Stomach (tissue), 9 donors: ENCODE results near the gene MYZAP. TPM values are rescaled to one million over a fixed set of nuclear protein-coding genes. Genes with fewer than 3 reads are reported as not detected.
A peak's percentile ranks its signal among the peaks of the same experiment; 100 is the strongest.

Experiments used
- DNase-seq, 2 donors: peaks; one replicate each; pipeline versions ENCODE4 v3.0.0 to v3.0.0-alpha.2; 2013 to 2019
- H3K27ac ChIP-seq, 5 donors: fragments of 200-600 bp in 4 of 5; sonication (generic) in 4 of 5; one replicate each; pipeline ENCODE4 v1.5.1; 2013 to 2019; ENCODE audit warnings: mild to moderate bottlenecking in 1 of 5, moderate library complexity in 1 of 5
- H3K27me3 ChIP-seq, 3 donors: fragments of 200-600 bp; sonication (generic); one replicate each; pipeline ENCODE4 v1.5.1; 2017 to 2019; ENCODE audit warnings: mixed run types in 1 of 3
- H3K36me3 ChIP-seq, 4 donors: fragments of 200-600 bp; sonication (generic); 1 replicate in 3 of 4; 2 replicates in 1 of 4; pipeline ENCODE4 v1.5.1; 2016 to 2019
- H3K4me1 ChIP-seq, 4 donors: fragments of 200-600 bp; sonication (generic); one replicate each; pipeline ENCODE4 v1.5.1; 2016 to 2019
- H3K4me3 ChIP-seq, 4 donors: fragments of 200-600 bp; sonication (generic) in 3 of 4; one replicate each; pipeline ENCODE4 v1.5.1; 2016 to 2019; ENCODE audit warnings: mild to moderate bottlenecking in 1 of 4
- H3K9me3 ChIP-seq, 4 donors: fragments of 200-600 bp; sonication (generic); one replicate each; pipeline ENCODE4 v1.5.1; 2016 to 2019
- CTCF ChIP-seq, 7 experiments: fragments of 450-650 bp in 4 of 7; fragments of 200-600 bp in 3 of 7; sonication (generic) in 3 of 7; IDR thresholded peaks; one replicate each; pipeline ENCODE4 v1.5.1; 2016 to 2019; ENCODE audit warnings: antibody characterized with exemption in 7 of 7, control low read depth in 2 of 7, mild to moderate bottlenecking in 1 of 7
- EP300 ChIP-seq: sonication (generic); formaldehyde crosslinking; IDR thresholded peaks from one replicate; pipeline ENCODE4 v1.6.1; 2017; ENCODE audit warnings: antibody characterized with exemption
- POLR2A ChIP-seq, 4 donors: fragments of 450-650 bp; IDR thresholded peaks; one replicate each; pipeline ENCODE4 v1.6.1; 2016; ENCODE audit warnings: antibody characterized with exemption in 4 of 4, control low read depth in 2 of 4, mild to moderate bottlenecking in 1 of 4, moderate library complexity in 1 of 4
- POLR2AphosphoS5 ChIP-seq, 3 donors: sonication (generic); formaldehyde crosslinking; IDR thresholded peaks; one replicate each; pipeline ENCODE4 v1.6.1; 2016; ENCODE audit warnings: antibody characterized with exemption in 3 of 3
- WGBS, 5 donors: extraction: QIAGEN DNeasy Blood & Tissue Kit in 3 of 5; methylation state at CpG; one replicate each; pipeline versions ENCODE4 v1.1.5 to v1.1.7; 2013 to 2018; 5-methylcytosine and 5-hydroxymethylcytosine counted together
- intact Hi-C: fragments of 100-400 bp; cut with DNase I; formaldehyde crosslinking; loops from one replicate; pipeline ENCODE4 v1.15.1; 2023; ENCODE audit warnings: low total_unique reads
- polyA plus RNA-seq, 3 donors: library from polyadenylated mRNA; stranded (reverse); fragments of 200-250 nt; gene quantifications; one replicate each; pipeline ENCODE4 v1.2.3, GENCODE V29; 2013
- total RNA-seq, 5 donors: library from RNA; depleted of rRNA; stranded (reverse); fragments of >200 nt; gene quantifications; one replicate each; pipeline versions ENCODE4 v1.1.0 to v1.2.3, GENCODE V29; 2014 to 2016
- donor health status: healthy with polysubstance abuse.
- donor health status: Bipolar disorder and iron deficiency.
- donor health status: healthy.

Gene MYZAP
- total and polyA plus RNA-seq, 8 donors = 9.4 to 59.8 (median 20.9) TPM; not detected in 1

GRCh38 chr15:57594479-57594878, 2.8 kb downstream of the MYZAP start:
- intact Hi-C loops = no loop called here
- H3K4me1 ChIP-seq = peaks cover 46 to 91% (median 74%) of the 10 kb centered on the region in 4 donors
- peaks cover 0 to 20% (median 0%) of the 10 kb centered on the region in 3 donors for H3K27me3 ChIP-seq

GRCh38 chr15:57595011-57595866, 3.5 kb downstream of the MYZAP start:
- Histone ChIP-seq H3K27ac (peak overlapping the region; percentile 75 to 88 (median 81)), H3K4me3 (no peak overlapping the region), H3K9me3 (no peaks in the 10 kb centered on the region), H3K36me3 (no peaks in the 10 kb centered on the region), H3K4me1 (peaks cover 47 to 91% (median 77%) of the 10 kb centered on the region in 4 donors), H3K27me3 (peaks cover 0 to 20% (median 0%) of the 10 kb centered on the region in 3 donors)
- DNase-seq = peak; percentile 71 to 77
- intact Hi-C loops = no loop called here
- TF ChIP-seq CTCF (IDR thresholded peaks at IDR 0.05) (no peak), POLR2AphosphoS5 (IDR thresholded peaks at IDR 0.05) (peak in 2 of 3 donors; percentile 57 to 71)
- WGBS, 5 donors = 31 to 48% (median 42%) methylated on average over 9 of the region's 9 CpGs

More at GRCh38 chr15:57594479-57594878, 2.8 kb downstream of the MYZAP start:
- no peak for DNase-seq
- peak overlapping the region in 1 of 4 donors; percentile 66 for H3K4me3 ChIP-seq
- WGBS, 5 donors = 72 to 83% (median 75%) methylated on average over 6 of the region's 6 CpGs
- H3K27ac ChIP-seq = peak overlapping the region; percentile 75 to 88 (median 76)
- H3K36me3 ChIP-seq = no peaks in the 10 kb centered on the region
- H3K9me3 ChIP-seq = no peaks in the 10 kb centered on the region
- no peak for TF ChIP-seq POLR2A (IDR thresholded peaks at IDR 0.05)
- TF ChIP-seq POLR2AphosphoS5 (IDR thresholded peaks at IDR 0.05) = no peak
- TF ChIP-seq CTCF (IDR thresholded peaks at IDR 0.05) = no peak
- no peak for TF ChIP-seq EP300

GRCh38 chr15:57596301-57596855, 4.7 kb downstream of the MYZAP start:
- DNase-seq = no peak
- no peaks in the 10 kb centered on the region for H3K36me3 ChIP-seq
- TF ChIP-seq CTCF (IDR thresholded peaks at IDR 0.05) (no peak), EP300 (no peak), POLR2AphosphoS5 (IDR thresholded peaks at IDR 0.05) (no peak), POLR2A (IDR thresholded peaks at IDR 0.05) (no peak)
- whole genome bisulfite sequencing, 5 donors = 81 to 93% (median 87%) methylated on average over 8 of the region's 8 CpGs
- no peaks in the 10 kb centered on the region for H3K9me3 ChIP-seq
- H3K4me3 ChIP-seq = no peak overlapping the region
- H3K27ac ChIP-seq = peak overlapping the region; percentile 75 to 88 (median 81)
- peaks cover 0 to 16% (median 0%) of the 10 kb centered on the region in 3 donors for H3K27me3 ChIP-seq
- intact Hi-C loops = no loop called here
- peaks cover 43 to 91% (median 74%) of the 10 kb centered on the region in 4 donors for H3K4me1 ChIP-seq

GRCh38 chr15:57596978-57597377, 5.3 kb downstream of the MYZAP start:
- Histone ChIP-seq H3K36me3 (no peaks in the 10 kb centered on the region), H3K27me3 (peaks cover 0 to 10% (median 0%) of the 10 kb centered on the region in 3 donors), H3K27ac (peak overlapping the region; percentile 75 to 88 (median 81)), H3K4me1 (peaks cover 42 to 95% (median 70%) of the 10 kb centered on the region in 4 donors), H3K9me3 (no peaks in the 10 kb centered on the region), H3K4me3 (no peak overlapping the region)
- TF ChIP-seq CTCF (IDR thresholded peaks at IDR 0.05) = no peak
- TF ChIP-seq EP300 = no peak
- no peak for TF ChIP-seq POLR2AphosphoS5 (IDR thresholded peaks at IDR 0.05)
- TF ChIP-seq POLR2A (IDR thresholded peaks at IDR 0.05) = no peak
- intact Hi-C loops = no loop called here
- 31 to 48% (median 48%) methylated on average over 4 of the region's 4 CpGs for WGBS, 5 donors
- no peak for DNase-seq
